Testis (tissue), 2 donors: Measurements from ENCODE around the gene VENTX.

Experiments used
- POLR2A ChIP-seq: fragments of 450-650 bp; IDR thresholded peaks from one replicate; pipeline ENCODE4 v1.6.1; 2017; ENCODE audit warnings: antibody characterized with exemption, mild to moderate bottlenecking, moderate library complexity
- TF ChIP-seq, protein P1 (sequence below), 3 experiments: fragments of 450-650 bp in 2 of 3; fragments of 200-600 bp in 1 of 3; sonication (generic) in 1 of 3; IDR thresholded peaks; one replicate each; pipeline ENCODE4 v1.5.1; 2016 to 2019; ENCODE audit warnings: antibody characterized with exemption in 3 of 3, mild to moderate bottlenecking in 2 of 3, moderate library complexity in 1 of 3

GRCh38 chr10:133246236-133246626 lies 8.6 kb downstream of the VENTX start:
- TF ChIP-seq, protein P1, sequence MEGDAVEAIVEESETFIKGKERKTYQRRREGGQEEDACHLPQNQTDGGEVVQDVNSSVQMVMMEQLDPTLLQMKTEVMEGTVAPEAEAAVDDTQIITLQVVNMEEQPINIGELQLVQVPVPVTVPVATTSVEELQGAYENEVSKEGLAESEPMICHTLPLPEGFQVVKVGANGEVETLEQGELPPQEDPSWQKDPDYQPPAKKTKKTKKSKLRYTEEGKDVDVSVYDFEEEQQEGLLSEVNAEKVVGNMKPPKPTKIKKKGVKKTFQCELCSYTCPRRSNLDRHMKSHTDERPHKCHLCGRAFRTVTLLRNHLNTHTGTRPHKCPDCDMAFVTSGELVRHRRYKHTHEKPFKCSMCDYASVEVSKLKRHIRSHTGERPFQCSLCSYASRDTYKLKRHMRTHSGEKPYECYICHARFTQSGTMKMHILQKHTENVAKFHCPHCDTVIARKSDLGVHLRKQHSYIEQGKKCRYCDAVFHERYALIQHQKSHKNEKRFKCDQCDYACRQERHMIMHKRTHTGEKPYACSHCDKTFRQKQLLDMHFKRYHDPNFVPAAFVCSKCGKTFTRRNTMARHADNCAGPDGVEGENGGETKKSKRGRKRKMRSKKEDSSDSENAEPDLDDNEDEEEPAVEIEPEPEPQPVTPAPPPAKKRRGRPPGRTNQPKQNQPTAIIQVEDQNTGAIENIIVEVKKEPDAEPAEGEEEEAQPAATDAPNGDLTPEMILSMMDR (IDR thresholded peaks at IDR 0.05) = no peak
- no peak for TF ChIP-seq POLR2A
